ENCODE results near the gene GPC5. TPM values are rescaled to one million over a fixed set of nuclear protein-coding genes. Genes with fewer than 3 reads are reported as not detected.
"Not testable (repeated sequence)": the region's sequence is repeated elsewhere in the genome, so short reads cannot be mapped to it uniquely, and the experiment has no call there.

The GPC5 gene
- total RNA-seq, 1 donor = not detected

GRCh38 chr13:92530364-92530763 lies 1131.9 kb downstream of the GPC5 start:
- no peak for DNase-seq (ENCODE audit: low read depth)
- TF ChIP-seq, protein P1, sequence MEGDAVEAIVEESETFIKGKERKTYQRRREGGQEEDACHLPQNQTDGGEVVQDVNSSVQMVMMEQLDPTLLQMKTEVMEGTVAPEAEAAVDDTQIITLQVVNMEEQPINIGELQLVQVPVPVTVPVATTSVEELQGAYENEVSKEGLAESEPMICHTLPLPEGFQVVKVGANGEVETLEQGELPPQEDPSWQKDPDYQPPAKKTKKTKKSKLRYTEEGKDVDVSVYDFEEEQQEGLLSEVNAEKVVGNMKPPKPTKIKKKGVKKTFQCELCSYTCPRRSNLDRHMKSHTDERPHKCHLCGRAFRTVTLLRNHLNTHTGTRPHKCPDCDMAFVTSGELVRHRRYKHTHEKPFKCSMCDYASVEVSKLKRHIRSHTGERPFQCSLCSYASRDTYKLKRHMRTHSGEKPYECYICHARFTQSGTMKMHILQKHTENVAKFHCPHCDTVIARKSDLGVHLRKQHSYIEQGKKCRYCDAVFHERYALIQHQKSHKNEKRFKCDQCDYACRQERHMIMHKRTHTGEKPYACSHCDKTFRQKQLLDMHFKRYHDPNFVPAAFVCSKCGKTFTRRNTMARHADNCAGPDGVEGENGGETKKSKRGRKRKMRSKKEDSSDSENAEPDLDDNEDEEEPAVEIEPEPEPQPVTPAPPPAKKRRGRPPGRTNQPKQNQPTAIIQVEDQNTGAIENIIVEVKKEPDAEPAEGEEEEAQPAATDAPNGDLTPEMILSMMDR (IDR thresholded peaks at IDR 0.05; ENCODE audit: insufficient read depth, low read depth, low read length) = no peak
- no peak overlapping the region for H3K4me3 ChIP-seq (ENCODE audit: low read depth, low read length)

DNA sequence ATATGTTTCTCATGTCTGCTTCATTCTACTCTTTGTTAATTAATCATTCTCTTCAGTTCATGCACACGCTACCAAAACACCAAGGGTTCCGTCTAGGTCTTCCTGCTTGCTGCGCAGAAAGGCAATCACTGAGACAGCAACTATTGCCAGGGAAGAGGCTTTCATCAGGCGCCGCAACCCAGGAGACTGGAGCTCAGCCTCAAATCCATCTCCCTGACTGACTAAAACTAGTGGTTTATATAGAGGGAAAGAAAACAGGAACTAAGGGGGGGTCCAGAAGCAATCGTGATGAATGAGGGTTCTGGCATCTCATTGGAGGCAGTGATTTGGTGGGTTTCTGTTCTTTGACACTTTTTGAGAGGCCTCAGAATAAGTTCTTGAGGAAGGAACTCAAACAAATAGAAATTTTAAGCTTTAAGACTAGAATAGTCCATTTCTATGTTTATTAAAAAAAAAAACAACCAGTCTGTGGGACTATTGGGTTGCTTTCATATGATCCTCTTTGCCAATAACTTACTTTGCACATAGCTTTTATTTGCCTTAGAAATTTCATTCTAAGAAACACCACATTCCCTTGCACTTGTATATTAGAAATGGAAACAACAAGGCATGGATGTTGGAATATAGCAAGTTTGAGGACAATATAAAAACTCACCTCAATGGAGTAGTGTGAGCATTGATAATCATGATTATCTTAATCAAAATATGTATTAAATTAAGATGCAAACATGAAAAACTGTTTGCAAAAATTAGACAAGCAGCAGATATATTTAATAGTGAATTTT lies 1137.0 kb downstream of the GPC5 start:
- TF ChIP-seq, protein P1 (IDR thresholded peaks at IDR 0.05; ENCODE audit: insufficient read depth, low read depth, low read length) = no peak
- no peak for DNase-seq (ENCODE audit: low read depth)
- no peak overlapping the region for H3K4me3 ChIP-seq (ENCODE audit: low read depth, low read length)

DNA sequence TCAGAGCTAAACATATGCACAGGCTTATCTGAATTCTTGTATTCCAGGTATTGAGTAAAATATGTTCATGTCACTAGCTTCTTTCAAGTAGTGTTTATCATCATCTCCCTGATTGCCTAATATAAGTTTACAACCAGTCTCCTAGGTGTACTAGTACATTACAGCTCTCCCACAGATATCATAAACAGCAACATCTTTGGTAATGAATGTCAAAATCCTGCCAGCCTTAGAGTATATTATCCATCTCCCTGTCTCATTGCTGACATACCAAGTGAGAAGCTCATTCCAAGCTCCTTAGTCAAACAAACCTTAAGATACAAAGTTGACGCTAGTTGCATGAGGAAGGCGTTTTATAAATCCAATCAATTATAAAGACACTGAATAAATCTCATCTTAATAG lies 1139.0 kb downstream of the GPC5 start:
- no peak for DNase-seq (ENCODE audit: low read depth)
- TF ChIP-seq, protein P1 (IDR thresholded peaks at IDR 0.05; ENCODE audit: insufficient read depth, low read depth, low read length) = no peak
- H3K4me3 ChIP-seq (ENCODE audit: low read depth, low read length) = no peak overlapping the region

GRCh38 chr13:92538164-92538563 lies 1139.7 kb downstream of the GPC5 start:
- DNase-seq (ENCODE audit: low read depth) = no peak
- no peak overlapping the region for H3K4me3 ChIP-seq (ENCODE audit: low read depth, low read length)
- TF ChIP-seq, protein P1 (IDR thresholded peaks at IDR 0.05; ENCODE audit: insufficient read depth, low read depth, low read length) = no peak

DNA sequence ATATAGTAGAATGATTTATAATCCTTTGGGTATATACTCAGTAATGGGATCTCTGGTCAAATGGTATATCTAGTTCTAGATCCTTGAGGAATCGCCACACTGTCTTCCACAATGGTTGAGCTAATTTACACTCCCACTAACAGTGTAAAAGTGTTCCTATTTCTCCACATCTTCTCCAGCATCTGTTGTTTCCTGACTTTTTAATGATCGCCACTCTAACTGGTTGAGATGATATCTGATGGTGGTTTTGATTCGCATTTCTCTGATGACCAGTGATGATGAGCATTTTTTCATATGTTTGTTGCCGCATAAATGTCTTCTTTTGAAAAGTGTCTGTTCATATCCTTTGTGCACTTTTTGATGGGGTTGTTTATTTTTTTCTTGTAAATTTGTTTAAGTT lies 1140.7 kb downstream of the GPC5 start:
- not testable (repeated sequence) for H3K4me3 ChIP-seq (ENCODE audit: low read depth, low read length); DNase-seq (ENCODE audit: low read depth)

DNA sequence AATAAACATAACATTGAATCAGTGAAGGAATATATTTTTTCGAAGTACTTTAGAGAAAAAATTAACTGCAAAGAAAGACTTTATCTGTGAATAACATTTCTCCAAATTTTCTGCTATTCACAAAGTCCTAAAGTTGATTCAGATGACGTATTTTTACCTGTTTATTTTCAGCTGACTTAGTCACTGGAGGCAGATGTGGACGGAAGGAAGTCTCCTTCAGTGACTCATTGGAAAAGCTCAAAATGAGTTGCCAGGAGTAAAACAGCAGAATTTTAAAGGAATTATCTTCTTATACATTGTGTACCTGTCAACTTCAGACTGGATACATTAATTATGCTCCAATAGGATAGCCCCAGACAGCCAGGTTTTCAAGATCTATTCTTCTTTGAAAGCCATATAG lies 1148.8 kb downstream of the GPC5 start:
- DNase-seq (ENCODE audit: low read depth) = no peak
- TF ChIP-seq, protein P1 (IDR thresholded peaks at IDR 0.05; ENCODE audit: insufficient read depth, low read depth, low read length) = no peak
- H3K4me3 ChIP-seq (ENCODE audit: low read depth, low read length) = no peak overlapping the region

DNA sequence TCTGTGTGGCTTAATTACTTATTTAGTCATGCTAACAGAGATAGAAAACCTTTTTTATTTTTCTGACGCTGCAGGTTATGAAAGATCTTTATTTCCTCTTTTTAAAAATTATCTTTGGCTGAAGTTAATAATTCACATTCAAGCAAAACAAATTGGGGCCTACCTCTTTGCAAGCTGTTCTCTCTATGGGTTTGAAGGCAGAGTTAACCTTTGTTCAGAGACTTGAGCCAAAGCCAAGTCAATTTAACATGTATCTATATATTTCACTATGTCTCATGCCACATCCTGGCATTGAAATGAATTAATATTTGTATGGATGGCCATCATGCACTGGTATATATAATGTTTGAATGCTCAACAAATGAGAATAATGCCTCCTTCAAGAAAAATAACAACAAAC lies 1150.9 kb downstream of the GPC5 start:
- TF ChIP-seq, protein P1 (IDR thresholded peaks at IDR 0.05; ENCODE audit: insufficient read depth, low read depth, low read length) = no peak
- H3K4me3 ChIP-seq (ENCODE audit: low read depth, low read length) = no peak overlapping the region
- DNase-seq (ENCODE audit: low read depth) = no peak
